SW480 (cell line): ENCODE results near the gene MORN1.
"Not testable (repeated sequence)": the region's sequence is repeated elsewhere in the genome, so short reads cannot be mapped to it uniquely, and the experiment has no call there.

Source experiments
- DNase-seq: peaks from one replicate; pipeline ENCODE4 v3.0.0-alpha.2; 2016; ENCODE audit warnings: low spot score

Gene MORN1

DNA sequence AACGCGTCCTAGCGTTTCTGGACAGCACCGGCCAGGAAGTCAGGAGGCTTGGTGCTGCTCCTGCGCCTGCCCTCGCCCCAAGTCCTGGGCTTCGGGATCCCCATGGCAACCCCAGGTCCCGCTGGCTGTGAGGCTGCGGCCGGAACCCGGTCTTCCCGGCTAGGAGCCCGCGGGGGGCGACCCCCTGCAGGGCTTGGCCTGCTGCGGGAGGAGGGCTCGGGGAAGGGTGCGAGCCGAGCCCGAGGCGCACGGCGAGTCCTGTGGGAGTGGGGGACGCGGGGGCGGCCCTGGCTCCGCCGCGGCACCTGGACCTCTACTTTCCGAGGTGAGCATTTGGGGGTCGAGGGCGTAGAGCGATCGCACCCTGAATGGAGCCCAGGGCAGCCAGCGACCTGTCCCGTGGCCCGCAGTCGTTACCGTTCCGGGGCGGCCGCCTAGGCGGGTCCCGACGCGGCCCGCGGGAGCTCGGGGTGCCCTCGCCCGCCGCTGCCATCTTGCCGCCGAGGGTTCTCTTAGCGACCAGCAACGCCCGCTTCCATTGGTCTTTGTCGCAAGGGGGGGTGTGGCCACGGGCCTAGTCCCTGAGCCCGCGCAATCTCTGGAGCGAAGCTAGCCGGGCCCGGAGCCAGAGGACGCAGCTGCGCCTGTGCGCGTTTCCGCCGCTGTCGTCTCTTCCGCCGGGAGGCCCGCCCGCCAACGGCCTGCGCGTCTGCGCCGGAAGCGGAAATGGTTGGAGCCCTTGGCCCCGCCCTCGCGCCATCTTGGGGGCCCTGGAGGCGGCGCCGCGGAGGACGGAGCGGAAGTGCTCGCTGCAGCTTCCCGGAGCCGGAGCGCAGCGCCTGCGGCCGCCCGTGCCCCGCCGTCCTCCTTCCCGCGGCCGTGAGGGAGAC lies at the start of gene MORN1, which contains the start of gene RER1:
MORN1 (minus strand) TSS at position 514 of the 890 bp plus-strand sequence; CDS start at position 493, 21 bp downstream.
RER1 (plus strand) TSS at position 801 of the 890 bp plus-strand sequence. CDS start 3,950 bp downstream, outside the sequence.
- peak; percentile 98 for DNase-seq

GRCh38 chr1:2440346-2440745 lies 49.0 kb upstream of the MORN1 start:
- not testable (repeated sequence) for DNase-seq

DNA sequence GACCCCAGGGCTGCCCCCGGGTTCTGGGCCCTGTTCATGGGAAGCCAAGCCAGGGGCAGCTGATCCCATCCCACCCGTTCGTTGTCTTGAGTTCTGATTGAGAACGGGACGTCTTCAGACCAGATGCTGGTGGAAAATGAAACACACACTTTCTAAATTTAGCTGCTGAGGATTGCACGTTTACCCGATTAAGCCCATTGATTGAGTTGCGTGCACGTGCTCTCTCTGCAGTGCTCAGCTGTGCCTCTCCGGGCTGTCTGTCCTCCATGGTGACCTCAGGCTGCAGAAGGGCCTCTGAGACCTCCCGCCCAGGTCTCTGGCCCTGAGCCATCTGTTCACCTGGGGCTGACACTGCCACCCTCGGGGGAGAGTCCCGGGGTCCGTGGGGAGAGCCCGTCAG lies 48.0 kb upstream of the MORN1 start:
- no peak for DNase-seq

DNA sequence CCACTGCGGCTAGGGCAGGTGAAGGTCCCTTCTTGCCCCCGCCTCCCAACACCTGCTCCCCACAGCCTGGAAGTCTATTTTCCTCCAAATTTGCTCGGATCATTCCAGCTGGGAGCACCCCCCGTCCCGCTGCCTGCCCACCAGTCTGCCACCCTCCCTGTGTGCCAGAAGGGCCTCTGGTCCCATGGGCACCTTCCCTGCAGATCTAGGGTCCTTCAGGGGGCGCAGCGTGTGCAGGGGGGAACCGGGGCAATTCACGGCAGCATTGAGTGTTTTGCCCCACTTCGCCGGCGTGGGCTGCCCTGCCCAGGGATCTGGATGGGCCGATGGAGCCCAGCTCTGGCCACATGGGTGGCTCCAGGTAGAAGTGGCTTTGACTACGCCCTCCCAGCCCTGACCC lies 47.3 kb upstream of the MORN1 start:
- no peak for DNase-seq

GRCh38 chr1:2438038-2438437 lies 46.7 kb upstream of the MORN1 start:
- no peak for DNase-seq

DNA sequence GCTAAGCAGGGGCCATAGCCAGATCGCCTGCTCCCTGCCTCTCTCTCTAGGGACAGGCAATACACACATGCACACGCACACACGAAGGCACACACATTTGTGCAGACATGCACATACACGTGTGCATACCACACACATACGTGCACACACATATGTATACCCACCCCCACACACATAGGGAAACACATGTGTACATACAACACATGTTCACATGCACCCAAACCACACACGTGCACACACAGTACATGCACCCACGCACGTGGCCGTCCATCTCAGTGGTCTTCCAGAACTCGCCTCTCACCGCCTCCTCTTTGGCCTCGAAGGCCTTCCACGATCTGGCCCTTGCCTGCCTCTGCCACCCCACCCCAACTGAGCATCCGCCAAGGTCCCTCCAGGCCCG lies 46.3 kb upstream of the MORN1 start:
- DNase-seq = no peak

- no peak for DNase-seq
Observed at GRCh38 chr1:2436876-2437275, 45.5 kb upstream of the MORN1 start.

- no peak for DNase-seq
Observed at GRCh38 chr1:2435746-2436355, 44.5 kb upstream of the MORN1 start.

DNA sequence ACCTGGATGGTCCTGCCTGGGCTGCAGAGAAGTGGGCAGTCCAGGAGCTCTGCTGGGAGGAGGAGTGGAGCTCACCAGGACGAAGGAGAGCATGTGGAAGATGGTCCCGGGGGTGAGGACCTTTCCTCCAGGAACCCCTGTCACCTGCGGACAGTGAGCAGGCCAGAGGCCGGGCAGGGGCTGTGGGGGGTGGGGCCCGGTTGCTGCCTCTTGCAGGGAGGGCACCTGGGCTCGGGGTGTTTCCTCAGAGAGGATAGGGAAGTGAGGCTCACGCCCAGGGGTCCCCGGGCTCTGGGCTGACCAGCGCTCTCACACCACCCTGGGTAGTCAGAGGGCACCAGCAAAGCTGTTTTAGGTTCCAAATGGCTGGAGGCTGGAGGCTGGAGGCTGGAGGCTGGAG lies 43.7 kb upstream of the MORN1 start:
- no peak for DNase-seq

DNA sequence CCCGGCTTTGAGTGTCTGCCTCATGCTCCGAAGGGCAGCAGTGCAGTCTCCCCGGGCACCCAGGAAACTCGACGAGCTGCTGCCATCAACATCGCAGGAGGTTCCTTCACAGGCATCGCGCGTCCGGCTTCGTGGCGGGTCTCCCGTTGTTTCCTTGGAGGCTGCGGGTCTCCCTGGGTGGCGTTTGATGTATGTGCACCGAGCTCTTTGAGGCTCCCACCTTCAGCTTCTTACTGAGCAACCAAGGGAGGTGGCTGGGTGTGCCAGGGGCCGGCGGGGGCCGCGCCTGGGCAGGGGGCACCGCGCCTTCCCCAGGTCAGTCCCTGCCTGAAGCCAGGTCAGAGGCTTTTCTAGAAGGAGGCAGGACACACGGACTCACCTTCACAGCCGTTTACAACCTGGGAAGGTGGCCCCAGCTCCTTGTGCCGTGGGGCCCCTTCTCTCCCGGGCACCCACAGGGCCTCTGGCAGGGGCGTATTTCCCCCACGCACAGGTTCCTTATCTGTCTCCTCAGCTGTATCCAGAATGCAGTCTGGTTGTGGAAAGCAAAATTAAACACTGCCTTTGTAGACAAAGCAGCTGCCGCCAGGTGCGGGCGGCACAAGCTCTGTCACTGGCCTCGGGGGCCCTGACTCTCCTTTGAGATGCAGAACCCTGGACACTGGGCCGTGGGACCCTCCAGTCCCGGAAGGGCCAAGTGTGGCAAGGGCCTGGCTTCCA lies 42.7 kb upstream of the MORN1 start:
- no peak for DNase-seq

DNA sequence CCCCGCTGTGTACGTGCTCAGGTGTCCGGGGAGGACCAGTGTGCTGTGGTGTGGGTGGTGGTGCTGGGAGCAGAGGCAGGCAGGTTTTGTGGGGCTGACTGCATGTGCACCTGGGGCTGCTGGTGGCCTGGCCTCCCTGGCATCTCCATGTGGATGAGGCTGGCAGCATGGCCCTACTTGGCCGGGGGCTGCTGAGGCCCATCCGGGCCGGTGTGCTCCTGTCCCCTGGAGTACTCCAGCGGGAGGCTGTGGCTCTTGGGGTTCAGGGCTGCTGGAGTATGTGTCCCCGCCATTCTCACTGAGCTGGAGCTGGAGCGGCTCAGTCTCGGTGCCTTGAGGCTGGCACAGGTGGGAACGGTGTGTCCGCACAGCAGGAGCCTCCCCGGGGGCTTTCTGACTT lies 41.8 kb upstream of the MORN1 start:
- no peak for DNase-seq

DNA sequence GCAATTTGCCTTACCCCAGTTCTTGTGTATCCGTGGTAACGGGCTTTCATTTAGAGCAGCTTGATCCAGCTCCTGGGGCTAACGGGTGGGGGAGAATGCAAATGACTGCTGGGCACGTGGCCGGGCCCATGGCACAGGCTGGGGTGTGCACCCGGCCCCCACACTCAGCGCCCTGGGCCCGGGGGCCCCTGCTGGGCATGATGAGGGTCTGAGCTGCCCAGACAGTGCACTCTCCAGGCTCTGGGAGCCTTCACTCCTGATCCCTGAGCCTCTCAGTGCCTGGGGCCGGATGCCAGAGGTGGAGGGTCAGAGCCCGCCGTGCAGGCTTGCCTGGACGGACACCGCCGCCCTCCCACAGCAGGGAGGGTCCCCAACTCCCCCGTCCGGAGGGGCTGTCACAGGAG lies 41.1 kb upstream of the MORN1 start:
- DNase-seq = no peak

DNA sequence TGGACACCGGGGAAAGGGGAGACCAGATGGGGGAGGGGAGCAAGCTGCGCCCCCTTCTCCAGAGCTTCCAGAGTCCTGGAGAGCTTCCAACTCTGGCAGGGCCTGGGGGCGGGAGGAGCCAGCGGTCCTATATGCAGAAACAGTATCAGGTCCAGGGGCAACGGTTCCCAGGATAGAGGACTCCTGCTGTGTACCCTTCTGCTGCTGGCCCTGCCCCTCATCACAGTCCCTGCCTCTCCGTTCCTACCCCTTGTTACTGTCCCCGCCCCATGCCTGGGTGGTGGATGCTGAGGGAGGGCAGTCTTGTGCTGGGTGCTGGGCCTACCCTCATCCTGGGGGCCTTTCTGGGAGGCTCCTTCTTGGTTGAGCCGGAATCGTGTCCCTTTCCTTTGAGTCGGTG lies 40.2 kb upstream of the MORN1 start:
- no peak for DNase-seq

- no peak for DNase-seq
Observed at GRCh38 chr1:2431103-2431502, 39.7 kb upstream of the MORN1 start.

DNA sequence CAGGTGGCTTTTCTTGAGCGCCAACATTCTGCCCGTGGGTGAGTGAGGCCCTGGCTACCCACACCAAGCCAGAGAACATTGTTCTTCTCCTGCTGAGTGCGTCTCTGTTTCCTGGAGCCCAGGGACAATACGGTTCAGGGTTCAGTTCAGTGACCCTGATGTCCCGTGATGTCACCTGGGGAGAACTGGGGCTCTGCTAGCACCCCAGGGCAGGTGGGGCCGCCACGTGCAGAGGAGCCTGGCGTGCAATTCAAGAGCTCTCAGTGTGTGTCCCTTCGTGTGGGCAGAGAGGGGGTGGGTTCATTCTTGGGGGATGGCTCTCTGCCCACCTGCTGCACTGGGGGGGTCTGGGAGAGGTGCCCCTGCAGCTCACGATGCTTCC lies 39.2 kb upstream of the MORN1 start:
- DNase-seq = no peak

GRCh38 chr1:2429780-2430591 lies 38.6 kb upstream of the MORN1 start:
- no peak for DNase-seq

DNA sequence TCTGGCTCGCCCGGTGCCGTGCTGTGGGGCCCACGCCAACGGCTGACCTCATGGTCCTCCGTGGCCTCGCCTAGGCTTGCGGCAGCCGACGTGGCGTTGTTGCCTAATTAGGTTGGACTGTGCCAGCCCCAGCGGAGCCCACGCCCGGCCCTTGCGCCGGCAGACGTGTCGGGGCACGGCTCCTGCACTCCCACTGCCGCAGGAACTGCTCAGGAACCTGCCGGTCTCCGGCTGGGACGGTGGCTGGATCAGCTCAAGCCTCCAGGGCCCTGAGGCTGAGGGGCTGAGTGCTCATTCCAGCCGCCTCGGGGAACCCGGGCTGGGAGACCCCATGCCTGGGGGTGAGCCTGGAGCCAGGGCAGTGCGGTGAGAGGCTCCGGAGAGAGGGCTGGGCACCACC lies 37.1 kb upstream of the MORN1 start:
- no peak for DNase-seq

DNA sequence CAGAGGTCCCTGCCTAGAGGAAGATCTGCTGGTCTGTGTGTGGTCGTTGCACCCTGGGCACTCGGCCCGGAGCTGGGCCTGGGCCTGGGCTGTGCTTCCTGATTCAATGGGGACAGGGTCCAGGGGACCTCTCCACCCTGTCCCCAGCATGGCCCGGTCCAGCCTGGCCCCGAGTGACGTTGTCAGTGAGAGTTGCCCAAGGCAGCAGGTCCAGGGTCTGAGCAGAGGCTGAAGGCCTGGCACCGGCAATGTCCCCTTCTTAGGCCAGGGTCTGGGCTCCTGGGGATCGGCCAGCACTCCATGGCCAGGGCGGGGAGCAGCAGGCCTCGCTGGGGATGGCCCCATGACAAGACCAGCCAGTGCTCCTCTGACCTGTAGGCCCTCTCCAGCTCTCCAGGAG lies 36.6 kb upstream of the MORN1 start:
- DNase-seq = no peak

DNA sequence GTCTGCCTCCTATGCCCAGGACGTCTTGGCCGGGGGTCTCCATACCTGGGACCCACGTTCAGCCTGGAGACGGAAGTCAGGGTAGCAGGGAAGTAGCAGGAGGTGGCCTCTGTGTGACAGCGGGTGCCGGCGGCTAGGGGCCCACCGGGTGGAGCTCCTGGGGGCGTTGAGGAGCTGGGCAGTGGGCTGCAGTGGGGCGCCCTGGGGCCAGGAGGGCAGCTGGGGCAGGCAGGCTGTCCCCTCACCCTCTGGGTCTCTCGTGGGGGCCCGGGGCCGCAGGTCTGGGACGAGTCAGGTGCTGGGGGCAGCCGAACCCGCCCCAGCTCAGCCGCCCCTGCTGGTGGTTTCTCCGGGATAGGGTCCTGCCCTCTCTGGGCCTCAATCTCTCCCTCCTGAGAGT lies 35.7 kb upstream of the MORN1 start:
- DNase-seq = no peak

DNA sequence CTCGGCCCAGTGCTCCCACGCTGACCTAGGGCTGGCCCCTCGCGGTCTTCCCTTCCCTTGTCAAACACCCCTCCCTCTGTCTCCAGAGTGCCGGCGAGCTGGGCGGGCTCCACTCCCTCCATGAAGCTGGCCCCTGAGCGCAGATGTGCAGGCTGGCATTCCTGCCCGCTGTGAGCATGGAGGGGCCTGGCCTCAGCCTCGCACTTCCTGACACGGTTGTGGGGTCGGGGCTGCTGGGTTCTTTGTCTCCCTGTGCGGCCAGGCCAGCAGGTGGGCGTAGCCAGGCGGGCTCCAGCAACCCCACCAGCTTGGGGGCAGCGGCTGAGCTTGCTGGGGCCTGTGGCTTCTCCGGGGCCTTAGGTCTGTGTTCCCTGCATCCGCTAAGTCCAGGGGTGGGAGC lies 35.2 kb upstream of the MORN1 start:
- DNase-seq = no peak

DNA sequence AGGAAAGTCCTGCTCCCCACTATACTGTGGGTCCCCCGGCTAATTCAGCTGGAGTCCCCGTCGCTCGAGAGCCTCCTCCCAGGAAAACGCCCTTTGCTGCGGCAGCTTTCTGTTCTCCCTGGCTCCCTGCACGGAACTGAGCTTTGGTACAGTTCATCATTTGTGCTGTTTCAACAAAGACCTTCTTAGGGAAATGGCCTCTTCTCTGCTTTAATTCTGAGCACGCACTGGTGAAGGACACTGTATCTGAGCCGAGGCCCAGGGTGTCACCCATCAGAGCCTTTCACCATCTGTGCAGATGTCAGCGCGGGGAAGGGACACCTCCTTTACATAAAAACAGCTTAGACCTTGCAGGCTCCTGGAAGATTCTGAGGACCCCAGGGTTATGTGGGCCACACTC lies 34.5 kb upstream of the MORN1 start:
- DNase-seq = no peak

GRCh38 chr1:2422523-2422922 lies 31.2 kb upstream of the MORN1 start:
- DNase-seq = no peak
